Kidney (tissue), 14 donors: ENCODE measurements around the gene INKA2. TPM values are rescaled to one million over a fixed set of nuclear protein-coding genes. Genes with fewer than 3 reads are reported as not detected.

Source experiments
- DNase-seq, 5 donors: peaks; one replicate each; pipeline ENCODE4 v3.0.0-alpha.2; 2013 to 2020
- FAIRE-seq: peaks from 2 replicates; lab custom pipeline; 2012; peaks lifted over from hg19 to GRCh38; lab: Jason Lieb, UNC
- H3K27ac ChIP-seq, 2 donors: one replicate each; pipeline ENCODE4 v1.7.0; 2013; ENCODE audit warnings: low read depth in 2 of 2, low read length in 2 of 2, inconsistent platforms in 1 of 2
- H3K27me3 ChIP-seq: one replicate; pipeline ENCODE4 v1.7.1; 2013; ENCODE audit warnings: low read length, inconsistent platforms; ENCODE audit not compliant: control insufficient read depth, insufficient read depth
- H3K36me3 ChIP-seq, 3 donors: one replicate each; pipeline versions ENCODE4 v1.7.0 to v1.7.1; 2013; ENCODE audit warnings: low read length in 3 of 3, control low read depth in 1 of 3, inconsistent platforms in 1 of 3; ENCODE audit not compliant: insufficient read depth in 3 of 3, control insufficient read depth in 2 of 3
- H3K4me1 ChIP-seq, 3 donors: one replicate each; pipeline versions ENCODE4 v1.7.0 to v1.7.1; 2013; ENCODE audit warnings: low read length in 3 of 3, inconsistent platforms in 1 of 3, low read depth in 1 of 3; ENCODE audit not compliant: control insufficient read depth in 2 of 3, insufficient read depth in 2 of 3
- H3K4me3 ChIP-seq, 3 donors: one replicate each; pipeline versions ENCODE4 v1.7.0 to v1.8.1; 2013; ENCODE audit warnings: low read length in 3 of 3, control low read depth in 1 of 3, inconsistent platforms in 1 of 3
- H3K9ac ChIP-seq, 3 donors: one replicate each; pipeline versions ENCODE4 v1.7.0 to v1.7.1; 2013; ENCODE audit warnings: low read length in 3 of 3, control low read depth in 1 of 3, inconsistent platforms in 1 of 3
- H3K9me3 ChIP-seq, 3 donors: one replicate each; pipeline versions ENCODE4 v1.7.0 to v1.7.1; 2013; ENCODE audit warnings: low read length in 3 of 3, control low read depth in 1 of 3, inconsistent platforms in 1 of 3; ENCODE audit not compliant: control insufficient read depth in 2 of 3, insufficient read depth in 1 of 3
- CTCF ChIP-seq: IDR thresholded peaks from 3 replicates; pipeline ENCODE4 v1.5.1; 2012; ENCODE audit warnings: mild to moderate bottlenecking, moderate library complexity, borderline replicate concordance; ENCODE audit not compliant: insufficient read depth; ENCODE audit errors: extremely low read depth
- intact Hi-C: fragments of 100-400 bp; cut with DNase I; formaldehyde crosslinking; loops from one replicate; pipeline ENCODE4 v1.11.1; 2022
- polyA plus RNA-seq: library from polyadenylated mRNA; stranded (reverse); fragments of 350-450 nt; fragmentation: Illumina TruSeq; extraction: RNeasy Lipid Tissue Mini Kit (QIAGEN cat#74804); gene quantifications from one replicate; pipeline ENCODE4 v1.2.3, GENCODE V29; 2014; ENCODE audit warnings: low read depth, low replicate concordance; ENCODE audit not compliant: insufficient read depth
- total RNA-seq: library from RNA; stranded (reverse); fragmentation: NEBNext Ultra II Directional; extraction: Animal tissue kit (Norgen Biotek cat#: 25700); gene quantifications from one replicate; pipeline ENCODE4 v1.2.1, GENCODE V29; 2021
- donor health status: control.
- donor health status: control.
- donor health status: control.
- donor health status: control.
- donor health status: control.
- donor health status: DM: yes; HTN: yes; CAD: no.
- donor health status: Normal renal cell carcinoma (clear cell type).

INKA2 gene
- total and polyA plus RNA-seq, 2 donors from 2014 or later, result 3.5 to 5.6 TPM

GRCh38 chr1:111730706-111731105 is 8.5 kb downstream of the INKA2 start:
- Histone ChIP-seq H3K36me3 (no peaks in the 10 kb centered on the region), H3K4me1 (peaks cover 0 to 12% (median 10%) of the 10 kb centered on the region in 3 donors), H3K27me3 (no peaks in the 10 kb centered on the region), H3K9ac (no peak overlapping the region), H3K9me3 (no peaks in the 10 kb centered on the region), H3K27ac (no peak overlapping the region), H3K4me3 (no peak overlapping the region)
- intact Hi-C loops, result no loop called here
- no peak for FAIRE-seq
- TF ChIP-seq CTCF, result no peak
- DNase-seq, result peak in 2 of 5 donors; percentile 1 to 8

DNA sequence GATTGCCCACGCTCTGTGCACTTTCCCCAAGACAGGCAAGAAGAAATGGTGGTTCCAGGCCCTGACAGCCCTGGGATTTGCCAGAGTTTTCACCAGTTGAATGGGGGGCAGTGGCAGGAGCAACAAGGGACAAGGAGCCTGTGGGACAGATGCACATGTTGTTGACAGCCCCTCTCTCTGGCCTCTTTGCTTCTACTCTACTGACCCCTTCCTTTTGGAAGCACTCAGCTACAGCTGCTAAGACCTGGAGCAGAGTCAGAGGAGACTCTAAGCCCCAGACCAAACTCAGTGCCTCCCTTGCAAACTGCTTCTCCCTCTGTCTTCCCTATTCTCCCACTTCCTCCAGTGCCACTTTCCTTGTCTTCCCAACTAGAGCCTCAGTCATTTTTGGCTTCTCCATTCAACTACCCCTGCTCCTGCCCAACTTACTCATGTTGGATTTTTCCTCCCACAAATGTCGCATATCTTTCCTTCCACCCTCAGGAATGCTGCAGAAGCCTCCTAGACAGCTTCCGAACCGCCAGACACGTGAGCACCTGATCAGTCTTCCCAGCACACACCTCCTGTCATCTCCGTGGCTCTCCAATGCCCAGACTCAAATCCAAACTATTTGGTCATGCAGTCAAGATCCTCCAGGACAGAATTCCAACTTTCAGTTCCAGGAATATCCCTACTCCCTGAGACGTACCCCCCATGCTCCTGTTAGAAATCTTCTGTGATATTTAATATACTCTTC is 9.1 kb downstream of the INKA2 start:
- no peak overlapping the region for H3K4me3 ChIP-seq
- H3K27me3 ChIP-seq, result no peaks in the 10 kb centered on the region
- no peak for FAIRE-seq
- peak in 2 of 5 donors; percentile 9 to 28 for DNase-seq
- intact Hi-C loops, result no loop called here
- H3K36me3 ChIP-seq, result no peaks in the 10 kb centered on the region
- peaks cover 0 to 12% (median 10%) of the 10 kb centered on the region in 3 donors for H3K4me1 ChIP-seq
- TF ChIP-seq CTCF, result no peak
- no peak overlapping the region for H3K27ac ChIP-seq
- H3K9me3 ChIP-seq, result no peaks in the 10 kb centered on the region
- H3K9ac ChIP-seq, result no peak overlapping the region

- Histone ChIP-seq H3K27ac (no peak overlapping the region), H3K4me1 (peaks cover 0 to 12% (median 10%) of the 10 kb centered on the region in 3 donors), H3K36me3 (no peaks in the 10 kb centered on the region), H3K9me3 (no peaks in the 10 kb centered on the region), H3K4me3 (no peak overlapping the region), H3K9ac (no peak overlapping the region), H3K27me3 (no peaks in the 10 kb centered on the region)
- FAIRE-seq (no peak), DNase-seq (peak in 4 of 5 donors; percentile 40 to 60 (median 48))
- no peak for TF ChIP-seq CTCF
- intact Hi-C loops, result no loop called here
These were observed 9.8 kb downstream of the INKA2 start for GRCh38 chr1:111729271-111729921.
